Activated T-helper 1 cell treated with Interleukin-2 at 50 U/mL for 16 hours (primary cell): ENCODE measurements around the gene CHID1.

Source experiments
- DNase-seq: peaks from one replicate; pipeline ENCODE4 v3.0.0-alpha.2; 2020; ENCODE audit warnings: low read depth

Gene CHID1

DNA sequence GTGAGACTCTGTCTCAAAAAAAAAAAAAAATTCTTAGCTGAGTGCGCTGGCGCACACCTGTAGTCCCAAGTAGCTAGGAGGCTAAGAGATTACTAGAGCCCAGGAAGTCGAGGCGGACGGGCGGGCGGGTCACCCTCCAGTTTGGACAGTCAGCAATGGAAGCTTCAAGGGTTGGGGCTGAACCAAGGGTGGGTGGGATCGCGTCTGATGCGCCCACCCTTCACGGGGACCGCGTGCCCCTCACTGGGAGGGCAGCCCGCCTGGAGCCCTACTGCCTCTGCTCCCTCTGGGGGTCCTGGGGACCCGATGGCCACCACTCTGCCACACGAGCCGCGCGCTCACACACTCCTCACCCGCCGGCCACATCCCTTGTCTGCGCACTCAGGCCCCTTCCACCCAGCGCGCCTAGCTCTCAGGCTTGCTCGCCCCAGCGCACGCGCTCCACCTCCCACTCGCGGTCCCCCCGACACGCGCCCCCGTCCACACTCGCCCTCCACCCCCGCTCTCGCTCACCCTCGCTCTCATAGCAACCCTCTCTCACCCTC is 494 bp downstream of the CHID1 start:
- no peak for DNase-seq

DNA sequence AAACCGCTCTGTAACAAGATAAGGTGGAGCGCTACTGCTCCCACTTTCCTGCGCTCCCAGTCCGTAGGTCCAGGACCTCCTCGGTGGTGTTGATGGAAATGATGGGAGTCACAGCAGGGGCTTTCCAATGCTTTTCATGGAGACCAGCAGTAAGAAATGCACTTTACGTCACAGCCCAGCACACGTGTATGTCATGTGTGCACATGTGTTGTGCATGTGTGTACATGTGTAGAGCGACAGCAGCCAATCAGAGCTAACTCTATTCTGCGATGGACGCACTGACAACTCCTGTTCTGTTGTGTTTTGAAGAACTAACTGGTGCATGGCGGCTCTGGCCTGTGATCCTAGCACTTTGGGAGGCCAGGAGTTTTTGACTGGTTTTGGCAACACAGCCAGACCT is 1.2 kb downstream of the CHID1 start:
- no peak for DNase-seq

DNA sequence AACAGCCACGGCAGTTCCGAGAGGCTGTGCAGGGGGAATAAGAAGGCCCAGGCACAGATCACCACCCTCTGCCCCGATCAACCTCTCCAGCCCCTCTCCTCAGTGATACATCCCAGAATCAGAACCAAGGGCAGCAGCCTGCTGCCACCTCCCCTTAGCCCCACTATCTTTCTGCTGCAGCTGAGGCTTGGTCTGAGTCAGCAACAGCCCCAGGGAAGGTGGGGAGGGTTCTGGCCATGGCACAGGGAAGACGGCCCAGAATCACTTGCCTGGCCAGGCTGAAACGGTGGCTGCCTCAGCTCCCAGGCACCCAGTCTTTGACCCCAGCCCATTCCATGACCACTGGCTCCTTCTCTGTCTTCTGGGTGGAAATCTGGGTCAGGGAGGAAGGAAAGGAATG is 2.3 kb downstream of the CHID1 start:
- DNase-seq: no peak

DNA sequence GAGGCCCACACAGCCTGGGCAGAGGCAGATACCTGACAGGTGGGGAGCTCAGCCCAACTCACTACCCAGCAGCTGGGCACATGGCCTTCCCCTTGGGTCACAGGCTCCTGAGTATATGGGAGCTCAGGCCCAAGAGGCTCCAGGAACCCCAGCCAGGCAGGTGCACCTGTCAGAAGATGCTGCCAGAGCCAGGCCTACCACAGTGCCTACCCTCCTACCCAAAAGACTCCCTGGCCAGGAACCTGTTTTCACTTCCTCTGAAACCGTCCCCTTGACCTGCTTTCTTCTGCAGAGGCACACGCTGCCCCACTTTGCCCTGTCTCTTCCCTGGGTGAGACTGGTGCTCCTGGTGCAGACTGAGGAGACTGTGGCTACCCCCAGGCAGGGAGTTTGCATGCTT is 2.9 kb downstream of the CHID1 start:
- no peak for DNase-seq

DNA sequence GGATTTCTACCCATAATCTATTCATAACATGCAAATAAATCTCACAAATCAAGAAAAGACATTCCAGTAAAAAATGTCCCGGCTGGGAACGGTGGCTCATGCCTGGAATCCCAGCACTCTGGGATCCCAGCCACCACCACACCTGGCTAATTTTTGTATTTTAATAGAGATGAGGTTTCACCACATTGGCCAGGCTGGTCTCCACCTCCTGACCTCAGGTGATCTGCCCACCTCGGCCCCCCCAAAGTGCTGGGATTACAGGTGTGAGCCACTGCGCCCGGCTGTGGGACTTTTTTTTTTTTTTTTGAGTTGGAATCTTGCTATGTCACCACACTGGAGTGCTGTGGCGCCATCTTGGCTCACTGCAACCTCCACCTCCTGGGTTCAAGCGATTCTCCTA is 4.7 kb downstream of the CHID1 start:
- DNase-seq: no peak

DNA sequence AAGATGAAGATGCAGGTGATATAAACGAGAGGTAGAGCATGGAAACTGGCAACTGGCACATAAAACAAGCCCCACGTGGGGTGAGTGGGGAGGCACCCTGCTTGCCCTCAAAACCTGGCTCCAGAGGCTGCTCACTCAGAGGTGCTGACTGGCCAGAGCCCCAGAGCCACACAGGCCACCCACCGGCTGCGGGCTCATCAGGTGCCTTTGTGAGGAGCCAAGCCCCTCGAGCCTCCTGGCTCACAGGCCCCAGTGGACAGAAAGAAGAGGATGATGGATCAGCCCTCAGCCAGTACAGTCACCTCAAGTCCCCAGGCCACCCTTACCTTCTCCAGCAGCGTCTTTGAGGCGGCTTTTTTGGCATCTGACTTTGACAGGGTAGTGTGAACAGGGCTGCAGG is 6.2 kb downstream of the CHID1 start:
- DNase-seq: no peak

DNA sequence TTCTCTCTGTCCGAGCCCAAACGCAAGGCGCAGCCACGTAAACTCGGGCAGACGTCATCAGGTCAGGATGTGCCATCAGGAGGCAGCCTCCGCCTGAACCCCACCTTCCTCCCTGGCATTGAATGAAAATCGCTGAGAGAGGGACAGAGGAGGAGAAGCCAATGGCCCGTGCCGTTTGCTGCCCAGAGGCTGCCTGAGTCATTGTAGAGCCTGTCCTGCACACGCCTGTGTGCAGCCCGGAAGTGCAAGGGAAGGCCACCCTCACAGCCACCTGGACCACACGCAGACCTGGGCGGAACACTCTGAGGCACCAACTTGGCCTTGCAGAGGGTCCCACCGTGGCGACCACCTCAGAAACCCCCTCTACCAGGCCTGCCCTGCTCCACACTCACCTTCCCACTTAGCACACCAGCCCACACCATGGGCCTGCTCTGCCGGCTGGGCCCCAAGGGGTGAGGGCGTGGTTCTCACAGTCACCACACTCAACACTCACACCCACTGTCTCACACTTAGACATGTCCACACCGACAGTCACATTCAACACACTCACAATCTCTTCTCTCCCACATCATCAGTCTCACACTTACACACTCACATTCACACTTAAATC is 9.1 kb downstream of the CHID1 start:
- DNase-seq: no peak

DNA sequence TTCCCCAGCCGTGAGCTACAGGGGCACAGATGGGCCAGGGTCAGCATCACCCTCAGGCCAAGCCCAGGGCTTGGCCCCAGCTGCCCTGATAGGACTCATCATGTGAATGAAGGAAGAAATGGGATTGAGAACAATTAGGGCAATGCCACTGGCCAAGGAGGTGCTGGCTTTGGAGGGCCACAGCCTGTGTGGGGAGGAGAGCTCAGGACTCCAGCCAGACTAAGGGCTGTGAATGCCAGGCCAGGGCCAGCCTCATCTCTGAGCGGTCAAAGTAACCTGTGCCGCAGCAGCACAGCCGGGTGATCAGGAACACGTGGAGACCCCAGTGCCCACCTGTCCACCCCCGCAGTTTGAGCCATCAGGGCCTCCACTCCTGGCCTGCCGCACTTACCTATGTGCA is 10.1 kb downstream of the CHID1 start:
- DNase-seq: no peak

DNA sequence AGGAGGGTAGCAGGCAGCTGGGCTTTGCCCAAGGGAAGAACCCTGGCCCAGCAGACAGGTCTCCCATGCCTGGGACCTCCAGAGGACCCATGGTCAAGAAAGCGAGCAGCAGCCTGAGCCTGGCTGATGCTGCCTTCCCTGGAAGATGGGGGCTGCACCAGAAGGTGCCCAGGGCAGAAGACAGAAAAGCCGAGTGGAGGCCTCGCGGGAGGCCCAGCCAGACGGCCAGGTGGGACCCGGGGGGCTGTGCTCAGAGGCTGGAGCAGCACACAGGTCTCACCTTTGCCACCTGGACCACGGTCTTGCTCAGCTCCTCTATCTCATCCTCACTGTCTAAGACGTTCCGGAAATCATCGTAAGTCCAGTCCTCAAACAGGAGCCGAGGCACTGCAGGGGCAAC is 10.9 kb downstream of the CHID1 start:
- no peak for DNase-seq

DNA sequence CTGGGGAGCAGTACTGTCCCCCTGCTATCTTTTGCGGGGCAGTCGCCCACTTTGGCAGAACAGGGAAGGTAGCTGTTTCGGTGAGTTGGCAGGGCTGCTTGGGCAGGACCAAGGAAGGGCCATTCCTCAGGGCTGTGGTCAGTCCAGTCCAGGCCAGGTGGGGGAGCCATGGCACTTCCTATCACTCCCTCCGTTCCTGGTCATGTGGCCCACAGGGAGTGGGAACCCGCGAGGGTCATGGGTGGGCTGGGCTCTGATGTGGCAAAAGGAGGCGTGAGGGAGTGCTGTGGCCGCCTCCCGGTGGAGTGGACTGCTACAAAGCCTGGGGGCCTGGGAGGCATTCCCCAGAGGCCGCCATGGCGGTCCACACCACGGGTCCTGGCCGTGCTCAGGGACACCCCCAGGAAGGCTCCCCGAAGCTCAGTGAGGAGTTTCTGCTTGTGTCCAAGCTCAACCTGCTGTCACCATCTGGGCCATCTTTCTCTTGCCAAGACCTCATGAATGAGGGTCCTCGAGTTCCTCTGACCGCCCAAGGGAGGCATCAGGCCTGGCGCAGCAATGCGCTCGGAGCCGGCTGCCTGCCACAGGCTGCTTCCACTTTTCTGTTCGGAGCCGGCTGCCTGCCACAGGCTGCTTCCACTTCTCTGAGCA is 11.9 kb downstream of the CHID1 start:
- no peak for DNase-seq

DNA sequence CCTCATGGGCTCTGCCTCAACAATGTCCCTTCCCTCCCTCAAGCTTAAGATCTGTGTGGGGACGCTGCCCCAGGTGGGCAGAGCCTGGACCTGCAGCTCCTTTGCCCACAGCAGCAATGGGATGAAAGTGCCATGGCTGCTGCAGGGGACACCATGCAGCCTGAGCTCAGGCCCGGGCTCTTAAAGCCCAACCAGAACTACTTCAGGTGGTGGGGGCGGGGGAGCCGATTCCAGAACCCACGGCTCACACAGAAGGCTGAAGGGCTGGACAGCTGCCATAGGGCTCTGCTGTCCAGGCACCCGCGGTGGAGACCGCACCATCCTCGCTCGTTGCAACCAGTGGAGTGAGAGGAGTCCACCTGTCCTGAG is 12.5 kb downstream of the CHID1 start:
- no peak for DNase-seq

DNA sequence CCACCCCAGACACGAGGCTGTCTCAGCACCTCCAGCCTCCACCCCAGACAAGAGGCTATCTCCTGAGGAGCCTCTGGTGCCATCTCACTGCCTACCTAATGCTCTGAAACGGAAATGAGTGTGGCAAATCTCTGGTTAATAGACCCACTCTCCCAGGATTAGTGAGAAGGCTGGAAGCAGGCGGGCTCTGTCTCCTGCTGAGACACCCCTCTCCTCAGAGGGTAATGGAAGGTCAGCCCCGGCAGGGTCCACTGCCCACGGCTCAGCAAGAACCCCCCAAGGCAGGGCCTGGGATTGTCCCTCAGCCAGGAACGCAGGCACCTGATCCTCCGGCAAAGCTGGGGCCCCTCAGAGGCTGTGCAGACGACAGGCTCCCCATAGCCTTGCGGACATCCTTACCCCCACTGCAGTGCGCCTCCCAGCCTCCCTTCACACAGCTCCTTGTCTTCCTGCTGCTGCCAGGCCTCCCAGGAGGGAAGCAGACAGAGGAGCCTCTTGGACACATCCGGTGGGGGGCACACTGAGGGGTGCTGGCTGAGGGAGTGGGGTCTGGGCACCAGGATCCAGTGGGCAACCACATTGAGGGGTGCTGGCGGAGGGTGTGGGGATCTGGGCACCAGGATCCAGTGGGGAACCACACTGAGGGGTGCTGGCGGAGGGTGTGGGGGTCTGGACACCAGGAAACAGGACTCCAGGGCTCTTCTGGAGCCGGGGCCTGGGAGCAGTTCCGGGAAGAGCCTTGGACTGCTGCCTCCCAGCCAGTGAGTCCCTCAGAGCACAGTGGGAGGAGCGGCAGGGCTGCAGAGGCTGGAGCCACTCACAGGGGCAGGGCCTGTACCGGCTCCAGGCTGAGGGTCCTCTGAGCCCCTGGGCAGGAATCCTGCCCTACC is 13.1 kb downstream of the CHID1 start:
- DNase-seq: no peak

DNA sequence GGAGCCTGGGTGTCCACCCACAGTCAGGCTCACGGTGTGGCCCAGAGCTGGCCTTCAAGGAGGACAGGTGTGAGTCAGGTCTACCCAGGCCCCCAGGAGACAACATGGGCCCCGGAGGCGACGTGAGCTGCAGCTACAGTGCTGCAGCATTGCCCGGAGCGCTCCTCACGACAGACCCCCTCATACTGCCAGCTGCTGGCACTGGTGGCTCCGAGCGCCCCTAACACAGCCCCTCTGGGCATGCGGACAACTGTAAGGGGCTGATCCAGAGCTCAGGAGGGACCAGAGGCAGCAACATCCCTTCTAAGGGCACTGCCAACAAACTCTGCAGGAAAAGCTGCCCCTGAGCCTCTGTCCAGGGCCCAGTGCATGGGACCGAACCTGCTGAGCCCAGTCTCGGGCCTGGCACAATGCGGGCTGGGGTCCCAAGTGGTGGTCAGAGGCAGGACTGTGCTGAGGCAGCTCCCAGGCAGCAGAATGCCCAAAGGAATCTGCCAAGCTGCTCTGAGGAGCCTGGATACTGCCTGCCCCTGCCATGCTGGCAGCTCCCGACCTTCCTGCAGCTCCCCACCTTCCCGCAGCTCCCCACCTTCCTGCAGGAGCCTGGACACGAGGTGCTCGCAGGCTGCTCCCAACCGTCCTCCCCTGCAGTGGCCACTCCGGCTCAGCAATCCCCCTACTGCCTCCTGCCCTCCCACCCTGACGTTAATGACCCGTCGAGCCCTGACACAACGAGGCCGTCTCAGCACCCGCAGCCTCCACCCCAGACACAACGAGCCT is 15.1 kb downstream of the CHID1 start:
- no peak for DNase-seq

DNA sequence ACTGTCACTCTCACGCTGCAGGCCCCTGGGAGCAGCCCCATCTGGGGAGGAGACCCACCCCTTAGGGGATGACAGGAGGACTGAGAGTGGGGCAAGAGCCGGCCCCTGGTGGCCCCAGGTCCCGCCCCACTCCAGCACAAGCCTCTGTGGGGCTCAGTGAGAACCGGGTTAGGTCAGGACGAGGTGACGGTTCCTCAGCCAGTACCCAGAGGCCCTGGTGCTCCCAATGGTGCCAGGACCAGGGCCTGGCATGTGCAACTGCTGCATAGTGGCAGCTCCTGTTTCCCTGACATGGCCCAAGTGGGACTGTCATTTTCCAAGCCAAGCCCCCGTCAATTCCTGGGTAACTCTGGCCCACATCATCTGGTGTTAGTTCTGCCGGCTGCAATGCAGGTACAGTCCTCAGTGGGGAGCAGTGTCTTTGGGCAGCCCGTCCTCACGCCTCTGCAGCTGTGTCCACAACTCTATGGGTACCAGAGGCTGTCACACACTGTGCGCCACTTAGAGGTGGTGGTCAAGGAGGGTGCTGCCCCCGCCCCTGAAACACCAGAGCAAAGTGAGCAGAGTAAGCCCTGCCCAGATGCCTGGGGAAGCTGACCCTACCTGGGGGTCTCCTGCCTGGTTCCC is 15.9 kb downstream of the CHID1 start:
- DNase-seq: no peak

DNA sequence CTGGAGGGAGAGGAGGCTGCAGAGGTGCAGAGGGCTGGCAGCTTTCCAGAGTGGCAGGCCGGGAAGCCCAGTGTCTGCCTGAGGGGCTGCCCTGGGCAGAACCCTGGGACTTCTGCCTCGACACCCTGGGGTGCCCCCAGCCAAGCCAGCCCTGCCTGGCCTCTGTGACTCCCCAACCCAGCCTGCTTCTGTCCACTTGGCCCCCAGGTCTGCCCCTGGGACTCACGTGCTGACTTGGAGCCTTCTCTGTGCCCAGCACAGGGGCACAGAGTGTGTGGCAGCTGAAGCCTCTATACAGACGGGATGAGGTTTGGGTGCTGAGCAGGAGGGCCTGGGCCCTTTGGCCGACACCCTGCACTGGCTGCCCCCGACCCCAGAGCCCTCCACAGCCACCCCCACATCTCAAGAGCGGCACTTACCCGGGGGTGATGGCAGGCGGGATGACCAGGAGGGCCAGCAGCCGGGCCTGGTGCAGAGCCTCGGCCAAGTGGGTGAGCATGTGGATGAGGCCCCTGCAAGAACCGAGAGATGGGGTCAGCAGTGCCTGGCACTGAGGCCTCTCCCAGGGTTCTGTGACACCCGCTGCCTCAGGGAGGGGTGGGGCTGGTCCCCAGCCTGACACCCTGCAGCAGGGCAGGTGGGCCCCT is 17.5 kb downstream of the CHID1 start:
- no peak for DNase-seq

DNA sequence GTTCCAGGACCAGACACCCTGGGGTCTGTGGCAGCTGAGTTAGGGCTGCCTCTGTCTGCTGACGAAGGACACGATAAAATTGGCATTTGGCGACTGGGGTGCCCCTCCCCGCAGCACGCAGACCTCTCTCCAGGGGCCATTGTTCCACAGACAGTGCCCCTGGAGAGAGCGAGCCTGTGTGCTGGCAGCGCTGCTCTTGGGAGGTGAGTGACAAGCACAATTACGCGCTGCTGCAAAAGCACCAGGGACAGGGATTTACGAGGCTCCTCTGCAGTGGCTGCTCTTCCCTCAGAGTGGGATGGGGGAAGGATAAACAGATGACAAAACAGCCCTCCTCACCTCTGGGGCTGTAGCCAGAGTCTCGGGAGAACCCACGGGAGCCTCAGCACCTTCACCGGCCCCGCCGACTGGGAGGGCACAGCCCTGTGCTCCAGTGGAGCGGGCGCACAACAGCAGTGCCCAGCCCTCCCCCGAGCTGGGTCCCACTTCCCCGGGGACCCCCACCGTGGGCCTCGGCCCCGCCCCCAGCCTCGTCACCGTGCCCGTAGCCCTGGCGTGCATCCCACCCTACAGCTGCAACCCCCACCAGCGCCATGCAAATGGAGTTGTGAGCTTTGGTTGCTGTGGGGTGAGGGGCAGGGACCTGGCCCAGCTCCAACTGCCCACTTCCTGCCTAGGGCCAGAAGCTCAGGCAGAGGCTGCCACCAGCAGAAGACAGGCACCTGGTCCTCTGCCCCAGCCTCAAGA is 19.6 kb downstream of the CHID1 start:
- no peak for DNase-seq

DNA sequence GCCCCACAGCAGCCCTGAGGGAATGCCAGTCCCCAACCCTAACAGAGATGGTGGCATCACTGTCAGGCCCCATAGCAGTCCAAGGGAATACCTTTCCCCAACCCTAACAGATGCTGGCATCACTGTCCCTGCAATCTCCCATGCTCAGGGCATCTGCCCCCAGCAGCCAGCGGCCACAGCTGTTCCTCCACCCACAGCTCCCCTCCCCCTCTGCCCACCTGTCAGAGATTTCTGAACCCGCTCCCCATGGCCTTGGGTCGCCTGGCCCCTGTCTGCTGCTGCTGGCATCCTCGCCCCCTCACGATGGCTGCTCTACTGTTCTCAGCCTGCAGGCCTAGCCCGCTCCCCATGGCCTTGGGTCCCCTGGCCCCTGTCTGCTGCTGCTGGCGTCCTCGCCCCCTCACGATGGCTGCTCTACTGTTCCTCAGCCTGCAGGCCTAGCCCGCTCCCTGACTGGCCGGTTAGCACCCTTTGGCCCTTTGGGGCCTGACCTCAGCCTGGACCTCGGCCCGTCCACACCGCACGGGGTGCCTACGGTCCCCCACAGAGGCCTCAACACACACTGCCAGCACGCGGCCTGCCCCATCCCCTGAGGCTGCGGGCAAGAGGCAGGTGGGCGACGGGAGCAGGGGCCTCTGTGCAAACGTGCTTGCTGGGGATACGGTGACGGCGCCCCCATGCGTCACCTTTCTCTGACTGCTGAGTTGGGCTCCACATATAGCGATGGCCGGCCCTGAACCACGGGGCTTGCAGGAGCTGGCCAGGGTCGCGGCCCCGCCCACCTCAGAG is 20.7 kb downstream of the CHID1 start:
- DNase-seq: no peak

DNA sequence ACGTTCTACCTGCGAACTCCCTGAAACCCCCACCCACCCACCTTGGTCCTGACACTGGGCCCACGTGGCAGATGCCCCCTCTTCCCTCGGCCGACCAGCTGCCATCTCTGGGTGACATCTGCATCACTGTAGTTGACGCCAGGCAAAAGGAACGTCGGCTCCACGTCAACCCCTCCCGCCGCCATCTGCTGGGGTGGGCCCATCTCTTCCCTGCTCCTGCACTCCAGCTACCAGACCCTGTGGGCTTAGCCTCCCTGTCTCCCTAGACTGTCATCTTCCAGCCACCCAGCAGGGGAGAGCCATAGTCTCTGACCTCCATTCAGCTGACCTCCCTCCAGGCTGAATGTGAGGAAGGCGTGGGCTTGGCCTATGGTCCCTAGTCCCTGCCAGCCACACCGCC is 21.4 kb downstream of the CHID1 start:
- DNase-seq: no peak

DNA sequence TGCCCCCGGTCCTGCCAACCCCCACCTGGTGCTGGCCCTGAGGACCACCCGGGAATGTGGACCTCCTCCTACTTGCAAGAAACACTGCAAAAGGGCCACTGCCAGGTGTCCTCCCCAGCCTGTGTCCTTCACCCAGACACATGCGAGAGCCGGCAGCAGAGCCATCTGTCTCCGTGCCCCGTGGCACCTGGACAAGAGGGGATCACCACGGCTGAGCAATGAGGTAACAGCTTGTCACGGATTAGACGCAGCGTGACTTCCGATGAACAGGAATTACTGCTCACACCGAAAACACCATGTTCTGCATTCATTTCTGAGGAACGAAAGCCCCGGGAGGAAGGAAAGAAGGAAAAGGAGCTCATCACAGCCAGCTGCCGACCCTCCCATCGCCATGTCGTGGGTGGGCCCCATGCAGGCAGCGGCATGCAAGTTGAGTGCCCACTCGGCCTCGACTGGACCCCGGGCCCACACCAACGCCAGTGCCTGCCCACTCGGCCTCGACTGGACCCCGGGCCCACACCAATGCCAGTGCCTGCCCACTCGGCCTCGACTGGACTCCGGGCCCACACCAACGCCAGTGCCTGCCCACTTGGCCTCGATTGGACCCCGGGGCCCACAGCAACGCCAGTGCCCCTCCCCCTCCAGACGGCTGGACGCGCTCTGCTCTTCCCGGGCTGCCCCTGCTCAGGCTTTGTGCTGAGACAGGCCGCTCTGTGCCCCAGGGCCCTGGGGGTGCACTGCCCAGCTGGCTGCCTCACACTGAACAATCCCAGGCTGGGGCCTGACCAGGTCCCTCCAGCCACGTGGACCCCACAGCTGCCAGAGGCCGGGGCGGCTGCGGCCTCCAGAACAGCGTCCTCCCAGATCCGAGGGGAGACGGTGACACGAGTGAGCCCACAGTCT is 22.0 kb downstream of the CHID1 start:
- no peak for DNase-seq
